Suppressor macrophage treated with lipopolysaccharide for 4 hours (primary cell): ENCODE measurements around the gene SLC35G6.
"Not testable (repeated sequence)": the region's sequence is repeated elsewhere in the genome, so short reads cannot be mapped to it uniquely, and the experiment has no call there.

ENCODE experiments used
- DNase-seq: peaks from one replicate; pipeline ENCODE4 v3.0.0-alpha.2; 2020

SLC35G6 gene

GRCh38 chr17:7460850-7461660 lies 20.2 kb upstream of the SLC35G6 start:
- no peak for DNase-seq

- no peak for DNase-seq
Observed at GRCh38 chr17:7462474-7463371, 18.5 kb upstream of the SLC35G6 start.

DNA sequence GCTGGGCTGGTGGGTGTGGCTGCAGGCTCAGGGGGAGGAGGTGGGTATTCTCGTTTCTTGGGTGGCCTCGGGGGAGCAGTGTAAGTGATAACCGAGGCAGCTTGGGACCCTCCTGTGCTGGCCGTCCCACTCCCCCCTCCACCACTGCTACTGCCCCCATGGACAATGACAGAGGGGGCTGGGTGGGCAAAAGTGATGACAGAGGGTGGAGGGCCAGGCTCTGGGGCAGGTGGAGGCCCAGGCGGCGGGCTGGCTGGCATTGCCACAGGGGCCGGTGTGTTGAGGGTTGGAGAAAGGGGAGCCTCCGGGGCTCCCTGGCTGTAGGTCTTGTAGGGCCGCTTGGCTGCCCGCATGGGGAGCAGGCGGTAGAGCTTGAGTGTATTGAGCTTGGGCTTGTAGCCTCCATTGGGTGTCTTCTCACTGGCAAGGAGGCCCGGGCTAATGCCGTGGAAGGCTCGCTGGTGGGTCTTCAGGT lies 17.8 kb upstream of the SLC35G6 start:
- DNase-seq: no peak

- no peak for DNase-seq
Observed at GRCh38 chr17:7464081-7464480, 17.2 kb upstream of the SLC35G6 start.

DNA sequence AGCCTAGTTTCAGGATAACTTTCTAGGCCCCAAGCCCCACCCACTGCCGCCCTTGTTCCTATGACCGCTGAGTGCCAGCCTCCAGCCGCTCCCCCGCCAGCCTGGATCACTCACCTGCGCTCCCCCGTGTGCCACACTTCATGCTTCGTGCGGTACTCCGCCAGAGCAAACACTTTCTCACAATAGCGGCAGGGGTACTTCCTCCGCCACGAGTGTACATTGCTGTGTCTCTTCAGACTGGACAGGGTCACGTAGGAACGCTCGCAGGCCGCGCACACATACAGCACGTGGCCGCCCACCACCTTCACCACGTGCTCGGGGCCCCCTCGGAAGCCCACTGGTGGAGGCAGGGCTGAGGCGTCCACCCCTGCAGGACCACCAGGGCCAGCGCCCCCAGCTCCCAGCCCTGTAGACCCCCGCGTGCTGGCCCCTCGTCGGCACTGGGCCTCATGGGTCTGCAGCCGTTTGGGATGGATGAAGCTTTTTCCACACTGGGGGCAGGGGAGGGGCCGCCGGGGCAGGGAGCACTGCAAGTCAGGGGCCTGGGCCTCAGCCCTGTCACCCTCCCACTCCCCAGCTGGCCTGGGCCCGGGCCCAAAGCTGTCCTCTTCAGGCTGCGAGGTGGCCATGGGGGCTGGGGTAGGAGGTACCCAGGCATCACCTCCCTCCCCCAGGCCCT lies 15.5 kb upstream of the SLC35G6 start:
- DNase-seq: no peak

DNA sequence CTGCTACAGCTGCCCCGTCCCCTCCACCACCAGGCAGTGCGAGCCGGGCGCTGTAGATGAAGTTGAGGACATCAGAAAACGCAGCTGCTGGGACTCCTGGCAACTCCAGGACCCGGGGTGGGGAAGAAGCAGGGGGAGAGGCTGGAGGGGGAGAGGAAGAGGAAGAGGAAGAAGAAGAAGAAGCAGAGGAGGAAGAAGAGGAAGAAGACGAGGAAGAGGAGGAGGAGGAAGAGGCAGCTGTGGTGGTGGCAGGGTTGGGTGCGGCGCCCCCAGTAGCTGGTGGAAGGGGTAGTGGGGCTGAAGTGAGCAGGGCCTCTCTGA lies 15.0 kb upstream of the SLC35G6 start:
- DNase-seq: no peak

GRCh38 chr17:7466639-7467341 lies 14.5 kb upstream of the SLC35G6 start:
- DNase-seq: peak; percentile 80

- DNase-seq: no peak
Observed at GRCh38 chr17:7467498-7467897, 13.7 kb upstream of the SLC35G6 start.

GRCh38 chr17:7468290-7468689 lies 13.0 kb upstream of the SLC35G6 start:
- DNase-seq: no peak

DNA sequence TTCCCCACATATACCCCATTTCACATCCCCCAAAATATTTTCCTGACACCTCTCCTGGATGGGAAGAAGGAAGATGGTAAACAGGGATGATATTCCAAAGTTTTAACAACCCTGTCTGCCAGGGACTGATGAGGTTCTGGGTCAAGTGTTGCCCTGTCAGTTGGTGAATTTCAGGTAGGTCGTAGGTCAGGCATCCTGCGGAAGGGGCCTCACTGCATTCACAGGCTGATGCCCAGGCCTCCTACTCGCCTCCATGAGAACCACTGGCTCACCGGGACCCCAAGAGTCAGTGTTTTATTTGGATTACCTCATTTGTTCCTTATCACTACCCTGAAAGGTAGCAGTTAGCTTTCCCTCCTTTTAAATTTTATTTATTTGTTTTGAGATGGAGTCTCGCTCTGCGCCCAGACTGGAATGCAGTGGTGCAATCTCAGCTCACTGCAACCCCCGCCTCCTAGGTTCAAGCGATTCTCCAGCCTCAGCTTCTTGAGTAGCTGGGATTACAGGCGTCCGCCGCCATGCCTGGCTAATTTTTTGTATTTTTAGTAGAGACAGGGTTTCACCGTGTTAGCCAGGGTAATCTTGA lies 12.3 kb upstream of the SLC35G6 start:
- no peak for DNase-seq

GRCh38 chr17:7469843-7470242 lies 11.4 kb upstream of the SLC35G6 start:
- DNase-seq: not testable (repeated sequence)

DNA sequence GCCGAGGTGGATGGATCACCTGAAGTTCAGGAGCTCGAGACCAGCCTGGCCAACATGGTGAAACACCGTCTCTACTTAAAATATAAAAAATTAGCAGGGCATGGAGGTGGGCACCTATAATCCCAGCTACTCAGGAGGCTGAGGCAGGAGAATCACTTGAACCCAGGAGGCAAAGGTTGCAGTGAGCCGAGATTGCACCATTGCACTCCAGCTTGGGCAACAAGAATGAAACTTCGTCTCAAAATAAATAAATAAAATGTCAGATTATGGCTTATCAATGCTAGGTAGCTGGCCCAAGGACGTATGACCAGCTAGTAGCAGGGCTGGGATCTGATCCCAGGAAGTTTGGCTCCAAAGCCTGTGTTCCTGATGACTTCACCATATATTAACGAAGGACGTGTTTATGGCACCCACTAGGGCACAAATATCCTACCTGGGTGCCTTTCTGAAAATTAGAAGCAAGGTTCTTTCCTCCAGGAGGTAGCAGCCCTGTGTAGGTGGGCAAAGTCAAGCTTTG lies 10.7 kb upstream of the SLC35G6 start:
- DNase-seq: not testable (repeated sequence)

- no peak for DNase-seq
Observed at GRCh38 chr17:7471729-7472128, 9.5 kb upstream of the SLC35G6 start.

- DNase-seq: not testable (repeated sequence)
Observed at GRCh38 chr17:7474767-7475166, 6.5 kb upstream of the SLC35G6 start.

DNA sequence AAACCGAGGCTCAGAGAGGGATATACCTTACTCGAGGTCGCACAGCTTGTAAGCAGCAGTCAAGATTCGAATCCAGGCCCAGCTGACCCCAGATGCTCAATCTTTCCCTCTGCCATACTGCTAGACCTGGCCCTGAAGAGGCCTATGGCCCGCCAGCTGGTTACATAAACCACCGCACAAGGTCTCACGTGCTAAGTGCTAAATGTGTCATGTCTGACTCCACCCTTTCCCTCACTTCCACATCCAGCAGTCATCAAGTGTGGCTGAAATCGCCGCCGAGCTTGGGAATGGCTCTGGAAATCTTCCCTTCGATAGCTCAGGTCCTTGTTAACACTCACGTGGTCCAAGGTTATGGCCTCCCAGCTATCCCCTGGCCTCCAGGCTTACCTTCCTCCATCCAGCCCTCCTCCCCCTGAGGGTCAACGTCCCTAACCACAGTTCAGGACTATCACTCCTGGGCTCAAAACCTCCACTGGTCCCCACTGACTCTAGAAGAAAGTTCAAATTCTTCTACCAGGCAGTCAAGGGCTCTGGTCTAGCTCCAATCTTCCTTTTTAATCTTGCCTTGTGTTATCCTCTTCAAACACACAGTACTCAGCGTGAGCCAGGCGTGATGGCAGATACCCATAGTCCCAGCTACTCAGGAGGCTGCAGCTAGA lies 5.4 kb upstream of the SLC35G6 start:
- DNase-seq: peak; percentile 77

DNA sequence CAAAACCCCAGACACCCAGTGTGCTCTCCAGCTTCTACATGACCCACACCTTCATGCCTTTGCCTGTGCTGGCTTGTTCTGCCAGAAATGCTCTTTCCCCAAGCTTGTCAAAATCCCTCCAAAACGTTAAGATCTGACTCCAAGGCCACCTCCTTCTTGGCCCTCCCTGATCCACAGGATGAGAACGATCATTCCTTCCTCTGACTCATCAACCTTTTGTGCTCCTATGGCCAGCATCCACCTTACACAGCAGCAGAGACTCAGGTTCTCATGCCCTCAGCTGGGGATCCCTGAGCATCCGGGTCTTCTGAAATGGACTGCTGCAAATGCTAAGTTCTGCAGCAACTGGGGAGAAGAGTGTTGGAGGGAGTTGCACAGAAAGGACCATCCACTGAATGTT lies 4.8 kb upstream of the SLC35G6 start:
- DNase-seq: no peak

GRCh38 chr17:7476951-7477350 lies 4.3 kb upstream of the SLC35G6 start:
- no peak for DNase-seq

GRCh38 chr17:7477392-7478275 lies 3.6 kb upstream of the SLC35G6 start:
- DNase-seq: peak; percentile 36

DNA sequence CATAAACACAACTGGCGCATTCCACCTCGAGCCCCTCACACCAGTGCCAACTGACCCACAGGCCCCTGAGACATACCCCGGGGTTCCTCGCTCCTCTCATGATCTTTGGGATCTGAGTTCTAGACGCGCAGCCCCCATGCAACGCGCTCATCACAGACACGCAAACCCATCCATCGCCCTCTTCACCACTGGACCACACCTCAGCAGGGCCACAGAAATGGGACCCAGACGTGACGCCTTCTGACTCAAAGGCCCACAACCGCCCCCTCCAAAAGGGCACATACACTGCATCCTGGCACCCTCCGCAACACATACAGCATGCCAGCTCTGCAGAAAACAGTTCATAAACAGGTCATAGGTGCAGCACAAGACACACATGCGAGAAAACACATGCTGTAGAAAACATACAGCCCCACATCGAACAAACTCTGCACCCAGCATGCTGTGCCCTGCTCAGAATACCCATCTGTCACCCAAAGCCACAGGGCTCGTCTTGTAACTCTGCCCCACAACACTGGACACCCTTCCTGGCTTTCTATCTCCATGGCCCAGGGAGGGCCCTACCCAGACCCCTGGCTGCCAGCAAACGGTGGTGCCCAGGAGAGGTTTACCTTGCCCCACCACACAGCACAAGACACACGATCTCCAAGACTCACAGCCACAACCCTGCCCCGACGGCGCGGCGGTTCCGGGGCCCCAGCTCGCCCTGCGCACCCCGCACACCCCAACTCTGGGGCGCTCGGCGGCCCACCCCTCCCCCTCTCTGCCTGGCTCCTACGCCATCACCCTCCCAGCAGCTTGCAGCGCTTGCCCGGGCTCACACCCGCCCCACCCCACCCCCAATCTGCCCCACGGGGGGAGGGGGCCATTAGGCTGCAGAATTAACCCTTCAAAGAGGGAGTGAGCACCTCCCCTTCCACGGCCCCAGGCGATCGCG lies 2.7 kb upstream of the SLC35G6 start:
- no peak for DNase-seq
